LNCaP clone FGC (cell line): ENCODE results near the gene CABP5.

Experiments
- DNase-seq: peaks from one replicate; pipeline ENCODE4 v3.0.0-alpha.2; 2011; ENCODE audit warnings: low read depth
- H3K4me3 ChIP-seq: 2 replicates; pipeline ENCODE4 v1.5.1; 2011; ENCODE audit warnings: mild to moderate bottlenecking, low read depth, low read length, control low read depth
- TF ChIP-seq, protein P1 (sequence below): IDR thresholded peaks from 2 replicates; pipeline ENCODE4 v1.5.1; 2012; ENCODE audit warnings: mild to moderate bottlenecking; ENCODE audit not compliant: control insufficient read depth, insufficient read depth; ENCODE audit errors: extremely low read depth

CABP5 gene

DNA sequence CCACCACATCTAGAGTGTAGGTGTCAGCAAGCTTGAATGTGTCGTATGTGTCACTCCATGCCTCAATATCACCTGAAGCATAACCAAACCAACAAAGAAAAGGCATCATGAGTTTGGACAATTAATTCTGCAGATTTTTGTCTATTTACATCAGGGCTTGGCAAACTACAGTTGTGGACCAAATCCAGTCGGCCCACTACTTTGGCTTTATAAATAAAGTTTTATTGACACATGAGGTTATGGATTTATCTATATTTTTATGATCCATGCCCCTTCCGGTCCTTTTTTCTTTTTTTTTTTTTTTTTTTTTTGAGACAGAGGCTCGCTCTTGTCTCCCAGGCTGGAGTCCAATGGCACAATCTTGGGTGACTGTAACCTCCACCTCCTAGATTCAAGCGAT lies 9.2 kb upstream of the CABP5 start:
- TF ChIP-seq, protein P1, sequence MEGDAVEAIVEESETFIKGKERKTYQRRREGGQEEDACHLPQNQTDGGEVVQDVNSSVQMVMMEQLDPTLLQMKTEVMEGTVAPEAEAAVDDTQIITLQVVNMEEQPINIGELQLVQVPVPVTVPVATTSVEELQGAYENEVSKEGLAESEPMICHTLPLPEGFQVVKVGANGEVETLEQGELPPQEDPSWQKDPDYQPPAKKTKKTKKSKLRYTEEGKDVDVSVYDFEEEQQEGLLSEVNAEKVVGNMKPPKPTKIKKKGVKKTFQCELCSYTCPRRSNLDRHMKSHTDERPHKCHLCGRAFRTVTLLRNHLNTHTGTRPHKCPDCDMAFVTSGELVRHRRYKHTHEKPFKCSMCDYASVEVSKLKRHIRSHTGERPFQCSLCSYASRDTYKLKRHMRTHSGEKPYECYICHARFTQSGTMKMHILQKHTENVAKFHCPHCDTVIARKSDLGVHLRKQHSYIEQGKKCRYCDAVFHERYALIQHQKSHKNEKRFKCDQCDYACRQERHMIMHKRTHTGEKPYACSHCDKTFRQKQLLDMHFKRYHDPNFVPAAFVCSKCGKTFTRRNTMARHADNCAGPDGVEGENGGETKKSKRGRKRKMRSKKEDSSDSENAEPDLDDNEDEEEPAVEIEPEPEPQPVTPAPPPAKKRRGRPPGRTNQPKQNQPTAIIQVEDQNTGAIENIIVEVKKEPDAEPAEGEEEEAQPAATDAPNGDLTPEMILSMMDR, result no peak
- DNase-seq, result no peak
- H3K4me3 ChIP-seq, result no peak overlapping the region

DNA sequence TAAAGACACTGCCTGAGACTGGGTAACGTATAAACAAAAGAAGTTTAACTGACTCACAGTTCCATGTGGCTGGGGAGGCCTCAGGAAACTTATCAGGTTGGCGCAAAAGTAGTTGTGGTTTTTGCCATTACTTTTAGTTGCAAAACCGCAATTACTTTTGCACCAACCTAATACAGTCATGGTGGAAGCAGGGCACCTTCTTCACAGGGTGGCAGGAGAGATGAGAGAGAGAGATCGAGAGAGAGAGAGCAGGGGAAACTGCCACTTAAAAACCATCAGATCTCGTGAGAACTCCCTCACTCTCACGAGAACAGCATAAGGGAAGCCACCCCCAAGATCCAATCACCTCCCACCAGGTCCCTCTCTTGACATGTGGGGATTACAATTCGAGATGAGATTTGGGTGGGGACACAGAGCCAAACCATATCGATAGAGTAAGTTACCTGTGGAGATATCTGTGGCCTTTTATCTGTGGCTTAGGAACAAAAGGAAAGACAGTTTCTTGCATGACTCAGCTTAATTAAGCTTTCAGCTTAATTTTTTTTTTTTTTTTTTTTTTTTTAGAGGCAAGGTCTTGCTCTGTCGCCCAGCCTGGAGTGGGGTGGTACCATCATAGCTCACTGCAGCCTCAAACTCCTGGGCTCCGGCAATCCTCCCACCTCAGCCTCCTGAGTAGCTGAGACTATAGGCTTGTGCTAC lies 7.6 kb upstream of the CABP5 start:
- TF ChIP-seq, protein P1, result no peak
- H3K4me3 ChIP-seq, result no peak overlapping the region
- no peak for DNase-seq

DNA sequence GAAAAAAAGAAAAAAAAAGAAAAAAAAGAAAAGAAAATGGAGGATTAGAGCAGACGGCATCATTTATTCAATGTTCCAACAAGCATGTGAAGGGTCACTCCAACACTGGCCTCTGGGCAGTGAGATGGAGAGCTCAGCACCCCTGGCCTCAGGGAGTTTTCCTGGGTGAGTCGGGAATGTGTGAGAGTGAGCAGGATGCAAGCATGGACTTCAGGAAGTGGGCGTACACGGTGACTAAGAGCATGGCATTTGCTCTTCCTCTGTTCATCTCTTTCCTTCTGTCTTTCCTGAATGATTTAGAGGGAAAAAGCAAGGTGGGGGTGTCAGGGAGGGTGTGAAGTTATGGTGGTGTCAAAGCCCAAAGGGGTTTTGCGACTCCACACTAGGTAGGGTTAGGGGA lies 682 bp upstream of the CABP5 start:
- H3K4me3 ChIP-seq, result no peak overlapping the region
- TF ChIP-seq, protein P1, result no peak
- no peak for DNase-seq

DNA sequence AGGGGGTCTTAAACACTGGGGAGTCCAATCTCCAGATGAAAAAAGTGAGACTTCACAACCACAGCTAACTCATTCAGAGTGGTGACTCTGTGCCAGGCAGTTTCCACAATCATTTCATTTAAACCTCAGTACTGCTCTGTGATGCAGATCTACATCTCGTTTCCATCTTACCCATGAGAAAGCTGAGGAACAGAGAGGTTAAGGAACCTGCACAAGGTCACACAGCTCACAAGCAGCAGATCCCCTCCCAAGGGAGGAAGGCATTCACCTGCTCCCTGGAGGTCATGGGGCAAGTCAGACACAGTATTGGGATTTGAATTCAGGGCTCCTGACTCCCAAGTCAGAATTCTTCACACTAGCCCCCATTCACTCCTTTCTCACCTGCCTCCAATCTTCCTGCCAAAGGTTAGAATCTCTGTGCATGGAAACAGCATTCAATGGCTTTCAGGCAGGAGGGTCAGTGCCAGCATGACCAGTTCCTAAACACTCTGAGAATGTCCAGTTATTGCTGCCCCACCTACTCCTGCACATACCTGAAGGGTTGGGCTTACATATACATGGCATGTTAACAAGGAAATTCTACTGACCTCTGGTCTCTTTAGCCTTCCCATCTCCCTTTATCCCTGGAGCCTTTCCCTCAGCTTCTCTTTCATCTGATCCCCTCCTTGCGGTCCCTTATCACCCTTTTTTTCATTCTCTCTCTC lies 1.9 kb downstream of the CABP5 start:
- H3K4me3 ChIP-seq, result no peak overlapping the region
- TF ChIP-seq, protein P1, result no peak
- DNase-seq, result no peak

DNA sequence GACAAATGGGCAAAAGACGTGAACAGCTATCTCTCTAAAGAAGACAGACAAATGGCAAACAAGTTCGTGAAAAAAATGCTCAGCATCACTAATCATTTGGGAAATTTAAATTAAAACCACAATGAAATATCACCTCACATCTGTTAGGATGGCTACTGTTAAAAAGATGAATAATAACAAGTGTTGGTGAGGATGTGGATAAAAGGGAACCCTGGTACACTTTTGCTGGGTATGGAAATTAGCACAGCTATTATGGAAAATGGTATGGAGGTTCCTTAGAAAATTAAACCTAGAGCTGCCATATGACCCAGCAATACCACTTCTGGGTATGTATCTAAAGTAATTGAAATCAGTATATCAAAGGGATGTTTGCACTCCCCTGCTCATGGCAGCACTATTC lies 7.1 kb downstream of the CABP5 start:
- no peak for DNase-seq
- TF ChIP-seq, protein P1, result no peak
- H3K4me3 ChIP-seq, result no peak overlapping the region

DNA sequence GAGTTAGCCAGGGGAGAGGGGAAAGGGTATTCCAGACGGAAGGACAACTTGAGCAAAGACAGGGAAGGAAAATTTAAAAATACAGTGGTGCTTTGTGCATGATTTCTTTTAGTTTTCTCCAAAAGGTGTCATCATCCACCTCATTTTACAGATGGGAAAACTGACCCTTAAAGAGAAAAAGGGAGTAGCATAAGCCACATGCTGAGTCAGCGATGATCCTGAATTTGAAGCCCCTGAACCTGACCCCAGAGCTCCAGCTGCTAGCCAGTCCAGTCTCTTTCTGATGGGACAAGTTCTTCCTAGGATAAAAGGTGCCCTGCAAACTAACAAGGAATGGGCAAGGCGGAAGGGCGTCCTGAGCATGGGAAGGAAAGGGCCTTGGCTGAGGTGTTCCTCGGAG lies 10.3 kb downstream of the CABP5 start:
- TF ChIP-seq, protein P1, result no peak
- no peak for DNase-seq
- H3K4me3 ChIP-seq, result no peak overlapping the region
